ENCODE data around the gene KAT5. TPM values are rescaled to one million over a fixed set of nuclear protein-coding genes. Genes with fewer than 3 reads are reported as not detected.

KAT5 gene
- total and polyA plus RNA-seq, 2 of the 4 experiments (the other 2 are of a cell fraction) = 33.3 to 34.2 TPM

- no peak overlapping the region for H2BK15ac ChIP-seq (ENCODE audit: low read depth, low read length)
- H2BK20ac ChIP-seq (ENCODE audit: low read depth, low read length) = no peak overlapping the region
- no peak for TF ChIP-seq MXI1 (IDR thresholded peaks at IDR 0.05; ENCODE audit: borderline replicate concordance, low read depth, low read length)
- TF ChIP-seq SMC3 (IDR thresholded peaks at IDR 0.05; ENCODE audit: low read depth, low read length) = no peak
- no peak for TF ChIP-seq BHLHE40 (IDR thresholded peaks at IDR 0.05; ENCODE audit: low read depth, low read length)
- H4K20me1 ChIP-seq (ENCODE audit: insufficient read depth, low read length) = peaks cover 4% of the 10 kb centered on the region; the same call in 1 of the 2 replicates
- no peak for DNase-seq
- no peak overlapping the region for H3K4me2 ChIP-seq (ENCODE audit: low read depth, low read length)
- in situ Hi-C loops (cut with MboI; ENCODE audit: low sequenced_read_pairs) = no loop called here
- peaks cover 6% of the 10 kb centered on the region for H3K27me3 ChIP-seq (ENCODE audit: control insufficient read depth, insufficient read depth, low read length)
- H3K4me3 ChIP-seq (ENCODE audit: insufficient read depth, low read depth, low read length) = no peak overlapping the region
- H4K5ac ChIP-seq (ENCODE audit: low read depth, low read length) = no peak overlapping the region
- H3K23ac ChIP-seq (ENCODE audit: low read depth, low read length) = no peak overlapping the region
- no peak for ATAC-seq (ENCODE audit: low read depth)
- H2AK5ac ChIP-seq (ENCODE audit: low read depth, low read length) = no peak overlapping the region
- H3K4me1 ChIP-seq (ENCODE audit: control insufficient read depth, insufficient read depth, low read length) = no peaks in the 10 kb centered on the region; the same call in 1 of the 2 replicates
- H4K91ac ChIP-seq (ENCODE audit: insufficient read depth, low read depth, low read length) = no peak overlapping the region
- H3K27ac ChIP-seq (ENCODE audit: insufficient read depth, low read length) = no peak overlapping the region
- no TSS peak for BruUV-seq (replicated peaks)
- peaks cover 3% of the 10 kb centered on the region for H3K36me3 ChIP-seq (ENCODE audit: control insufficient read depth, insufficient read depth, low read length)
- dilution Hi-C loops (cut with HindIII; ENCODE audit: low sequenced_read_pairs, unreplicated experiment) = no loop called here
- H3K18ac ChIP-seq (ENCODE audit: low read depth, low read length) = no peak overlapping the region
- no peak overlapping the region for H2BK5ac ChIP-seq (ENCODE audit: low read depth, low read length, poor library complexity, severe bottlenecking)
- H3K9me1 ChIP-seq (ENCODE audit: insufficient read depth, low read length) = no peaks in the 10 kb centered on the region
- WGBS, 2 experiments (ENCODE audit: extremely low coverage in 2 of 2, insufficient read length in 1 of 2) = no CpG with 5 or more reads among the region's 5 CpGs
- ChIA-PET CTCF (no interaction called here), POLR2A (ENCODE audit: unreplicated experiment) (no interaction called here)
- no peak overlapping the region for H3K14ac ChIP-seq (replicated peaks; ENCODE audit: low read depth, low read length)
- no peak overlapping the region for H3K4ac ChIP-seq (ENCODE audit: low read depth, low read length)
- peaks cover 8 to 16% of the 10 kb centered on the region in 2 experiments for H3K79me1 ChIP-seq (ENCODE audit: low read depth in 1 of 2, low read length in 2 of 2)
- no peak overlapping the region for H2AFZ ChIP-seq (replicated peaks; ENCODE audit: low read length, poor library complexity)
- no peak overlapping the region for H2BK120ac ChIP-seq (ENCODE audit: low read depth, low read length)
- H3K56ac ChIP-seq (ENCODE audit: extremely low read depth, insufficient read depth, low read length) = no peak overlapping the region
- intact Hi-C loops (cut with micrococcal nuclease) = no loop called here
- no peak overlapping the region for H3K9ac ChIP-seq (ENCODE audit: low read depth, low read length)
- no peak overlapping the region for H2AK9ac ChIP-seq (replicated peaks; ENCODE audit: low read depth, low read length, poor library complexity)
- H3K9me3 ChIP-seq (ENCODE audit: control insufficient read depth, insufficient read depth, low read length) = no peaks in the 10 kb centered on the region
- no peak overlapping the region for H4K8ac ChIP-seq (ENCODE audit: low read depth in 2 of 2, low read length in 2 of 2)
Measured at GRCh38 chr11:65708451-65708850, 3.6 kb upstream of the KAT5 start.
